ENCODE data around the gene PRCD.

DNA sequence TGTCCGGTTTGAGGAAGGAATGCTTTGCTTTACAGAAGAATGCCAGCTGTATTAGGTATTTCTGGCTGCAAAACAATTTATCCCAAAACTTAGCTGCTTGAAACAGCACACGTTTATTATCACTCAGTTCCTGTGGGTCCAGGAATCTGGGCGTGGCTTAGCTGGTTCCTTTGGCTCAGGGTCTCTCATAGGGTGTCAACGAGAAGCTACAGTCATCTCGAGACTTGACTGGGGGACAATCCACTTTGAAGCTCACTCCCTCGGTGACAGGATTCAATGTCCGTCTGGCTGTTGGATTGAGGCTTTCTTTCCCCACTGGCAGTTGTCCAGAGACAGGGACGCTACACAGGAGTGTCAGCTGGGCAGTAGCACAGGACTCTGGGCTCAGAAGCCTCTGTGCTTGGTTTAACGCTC, 29.0 kb upstream of the PRCD start:
- TF ChIP-seq POLR2A (IDR thresholded peaks at IDR 0.05): no peak
- TF ChIP-seq, protein P1, sequence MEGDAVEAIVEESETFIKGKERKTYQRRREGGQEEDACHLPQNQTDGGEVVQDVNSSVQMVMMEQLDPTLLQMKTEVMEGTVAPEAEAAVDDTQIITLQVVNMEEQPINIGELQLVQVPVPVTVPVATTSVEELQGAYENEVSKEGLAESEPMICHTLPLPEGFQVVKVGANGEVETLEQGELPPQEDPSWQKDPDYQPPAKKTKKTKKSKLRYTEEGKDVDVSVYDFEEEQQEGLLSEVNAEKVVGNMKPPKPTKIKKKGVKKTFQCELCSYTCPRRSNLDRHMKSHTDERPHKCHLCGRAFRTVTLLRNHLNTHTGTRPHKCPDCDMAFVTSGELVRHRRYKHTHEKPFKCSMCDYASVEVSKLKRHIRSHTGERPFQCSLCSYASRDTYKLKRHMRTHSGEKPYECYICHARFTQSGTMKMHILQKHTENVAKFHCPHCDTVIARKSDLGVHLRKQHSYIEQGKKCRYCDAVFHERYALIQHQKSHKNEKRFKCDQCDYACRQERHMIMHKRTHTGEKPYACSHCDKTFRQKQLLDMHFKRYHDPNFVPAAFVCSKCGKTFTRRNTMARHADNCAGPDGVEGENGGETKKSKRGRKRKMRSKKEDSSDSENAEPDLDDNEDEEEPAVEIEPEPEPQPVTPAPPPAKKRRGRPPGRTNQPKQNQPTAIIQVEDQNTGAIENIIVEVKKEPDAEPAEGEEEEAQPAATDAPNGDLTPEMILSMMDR (IDR thresholded peaks at IDR 0.05): no peak
- no peak for TF ChIP-seq POLR2AphosphoS5 (IDR thresholded peaks at IDR 0.05; ENCODE audit: insufficient read depth in 1 of 2, low read depth in 1 of 2)

Data from vagina (tissue), 2 donors.